ENCODE data around the gene EFNA3. TPM values are rescaled to one million over a fixed set of nuclear protein-coding genes. Genes with fewer than 3 reads are reported as not detected.
A peak's percentile ranks its signal among the peaks of the same experiment; 100 is the strongest.

Gene EFNA3
- total RNA-seq, 4 donors from 2014 or later, result 20.0 to 25.8 (median 21.1) TPM

DNA sequence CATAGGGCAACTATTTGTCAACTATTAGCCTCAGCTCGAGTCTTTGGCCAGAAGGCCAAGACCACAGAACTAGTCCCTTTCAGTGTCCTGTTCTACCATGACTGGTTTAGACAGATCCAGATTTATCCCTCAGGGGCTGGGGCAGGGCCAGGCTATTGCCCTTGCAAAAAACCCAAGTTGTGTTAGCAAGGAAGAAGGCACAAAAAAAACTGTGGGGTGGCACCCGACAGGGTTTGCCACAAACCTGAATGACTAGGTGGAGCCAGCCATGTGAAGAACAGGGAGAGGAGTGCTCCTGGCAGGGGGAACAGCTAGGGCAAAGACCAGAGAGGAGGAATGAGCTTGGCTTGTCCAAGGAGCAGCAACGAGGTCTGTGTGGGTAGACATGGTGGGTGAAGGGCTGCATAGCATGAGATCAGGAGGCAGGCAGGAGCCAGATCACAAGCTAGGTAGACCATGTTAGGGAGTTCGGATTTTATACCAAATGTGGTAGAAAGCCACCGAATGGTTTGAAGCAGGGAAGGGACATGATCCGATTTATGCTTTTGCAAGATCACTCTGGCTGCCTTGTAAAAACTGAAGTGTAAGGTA, 40.7 kb upstream of the EFNA3 start:
- peaks cover 26 to 63% (median 42%) of the 10 kb centered on the region in 3 donors for H3K4me1 ChIP-seq
- H3K27ac ChIP-seq, result peak overlapping the region; percentile 88 to 92 (median 90)
- intact Hi-C loops (cut with DNase I), result no loop called here
- TF ChIP-seq CTCF (IDR thresholded peaks at IDR 0.05), result peak in 1 of 6 experiments; percentile 3
- no peak for TF ChIP-seq POLR2A (IDR thresholded peaks at IDR 0.05)
- H3K9me3 ChIP-seq, result no peaks in the 10 kb centered on the region
- H3K4me3 ChIP-seq, result peak overlapping the region in 2 of 4 donors; percentile 5 to 26
- WGBS, 2 donors, result 45 to 61% methylated on average over 6 of the region's 6 CpGs
- DNase-seq, result no peak
- H3K36me3 ChIP-seq, result no peaks in the 10 kb centered on the region
- no peaks in the 10 kb centered on the region for H3K27me3 ChIP-seq

DNA sequence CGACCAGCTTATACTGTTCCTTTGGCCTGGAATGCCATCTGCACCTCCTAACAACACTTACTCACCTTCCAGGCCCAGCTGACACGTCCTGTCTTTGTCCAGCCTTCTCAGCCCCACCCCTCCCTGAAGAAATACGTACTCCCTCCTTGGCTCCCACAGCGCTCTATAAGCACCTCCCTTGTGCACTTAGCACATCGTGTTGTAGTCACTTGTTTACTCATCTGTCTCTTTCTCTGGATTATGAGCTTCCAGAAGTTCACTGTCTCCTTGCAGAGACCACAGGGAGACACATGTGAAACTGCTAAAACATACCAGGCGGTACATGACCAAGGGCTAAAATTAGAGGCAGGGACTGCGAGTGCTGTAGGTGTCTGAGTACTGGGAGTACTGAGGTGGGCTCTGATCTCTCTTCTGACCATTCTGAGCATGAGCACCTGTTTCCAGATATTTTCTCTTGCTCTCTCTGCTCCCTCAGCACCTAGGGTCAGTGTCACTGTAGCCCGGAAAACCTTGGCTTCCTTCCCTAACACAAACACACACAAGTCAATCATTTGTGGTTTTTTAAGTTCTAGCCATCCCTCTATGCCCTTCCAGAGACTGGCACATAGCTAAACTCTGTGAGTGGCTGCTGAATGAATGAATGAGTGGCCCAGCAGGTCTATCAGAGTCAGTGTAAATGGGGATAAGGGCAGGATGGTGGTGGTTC, 39.9 kb upstream of the EFNA3 start:
- peaks cover 26 to 69% (median 42%) of the 10 kb centered on the region in 3 donors for H3K4me1 ChIP-seq
- no peak for DNase-seq
- peak overlapping the region in 1 of 4 donors; percentile 5 for H3K4me3 ChIP-seq
- peak overlapping the region; percentile 88 to 92 (median 90) for H3K27ac ChIP-seq
- intact Hi-C loops (cut with DNase I), result no loop called here
- WGBS, 2 donors, result 16 to 23% methylated on average over 8 of the region's 8 CpGs
- H3K36me3 ChIP-seq, result no peaks in the 10 kb centered on the region
- H3K9me3 ChIP-seq, result no peaks in the 10 kb centered on the region
- no peaks in the 10 kb centered on the region for H3K27me3 ChIP-seq
- peak in 2 of 4 donors; percentile 22 to 50 for TF ChIP-seq POLR2A (IDR thresholded peaks at IDR 0.05)
- TF ChIP-seq CTCF (IDR thresholded peaks at IDR 0.05), result no peak

DNA sequence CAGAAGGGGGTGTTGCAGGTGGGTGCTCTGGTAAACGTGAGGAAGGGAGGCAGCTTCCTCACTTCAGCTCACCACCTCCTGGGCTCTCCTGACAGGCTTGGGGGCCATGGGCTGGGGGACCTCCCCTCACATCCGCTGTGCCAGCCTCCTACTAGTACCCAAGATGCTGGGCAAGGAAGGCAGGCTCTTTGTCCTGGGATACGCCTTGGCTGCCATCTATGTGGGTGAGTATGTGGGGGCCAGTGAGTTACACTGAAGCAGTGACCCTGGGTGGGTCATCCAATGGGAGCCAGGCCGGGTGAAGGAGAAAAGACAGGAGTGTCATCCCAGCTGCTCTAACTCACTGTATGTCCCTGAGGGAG, 39.3 kb upstream of the EFNA3 start:
- TF ChIP-seq CTCF (IDR thresholded peaks at IDR 0.05), result no peak
- no peak for TF ChIP-seq POLR2A (IDR thresholded peaks at IDR 0.05)
- H3K36me3 ChIP-seq, result no peaks in the 10 kb centered on the region
- no peak for DNase-seq
- intact Hi-C loops (cut with DNase I), result no loop called here
- no peak overlapping the region for H3K4me3 ChIP-seq
- peaks cover 24 to 69% (median 39%) of the 10 kb centered on the region in 3 donors for H3K4me1 ChIP-seq
- 33 to 67% methylated on average over 1 of the region's 4 CpGs for WGBS, 2 donors
- H3K27ac ChIP-seq, result peak overlapping the region; percentile 88 to 92 (median 90)
- H3K9me3 ChIP-seq, result no peaks in the 10 kb centered on the region
- H3K27me3 ChIP-seq, result no peaks in the 10 kb centered on the region

- no peak for DNase-seq
- Histone ChIP-seq H3K27ac (peak overlapping the region in 1 of 4 donors; percentile 92), H3K4me3 (no peak overlapping the region), H3K27me3 (no peaks in the 10 kb centered on the region), H3K9me3 (no peaks in the 10 kb centered on the region), H3K4me1 (peaks cover 20 to 71% (median 42%) of the 10 kb centered on the region in 3 donors), H3K36me3 (no peaks in the 10 kb centered on the region)
- no peak for TF ChIP-seq CTCF (IDR thresholded peaks at IDR 0.05)
- no peak for TF ChIP-seq POLR2A (IDR thresholded peaks at IDR 0.05)
- WGBS, 2 donors, result 90 to 91% methylated on average over 13 to 14 of the region's 14 CpGs
- intact Hi-C loops (cut with DNase I), result no loop called here
Measured at GRCh38 chr1:155040358-155041093, 38.1 kb upstream of the EFNA3 start.

DNA sequence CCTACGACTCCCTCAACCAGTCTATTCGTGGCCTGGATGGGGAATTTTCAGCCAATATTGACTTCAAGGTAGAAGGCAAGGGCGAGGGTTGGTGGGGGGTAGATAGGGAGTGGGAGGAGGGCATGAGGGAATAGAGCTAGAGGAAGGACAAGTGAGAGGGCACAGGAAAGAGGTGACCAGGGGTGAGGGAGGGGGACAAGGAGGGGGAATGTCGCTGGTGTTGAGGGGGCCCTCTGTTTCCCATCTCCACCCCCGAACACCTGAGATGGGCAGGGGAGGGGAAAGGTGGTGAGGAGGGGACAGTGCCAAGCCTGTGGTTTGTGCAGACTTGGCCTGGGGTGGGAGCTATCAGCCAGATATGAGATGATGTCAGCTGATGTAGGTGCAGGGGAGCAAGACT, 35.8 kb upstream of the EFNA3 start:
- WGBS, 2 donors, result 81 to 85% methylated on average over 5 of the region's 5 CpGs

More for the DNA sequence above, 35.8 kb upstream of the EFNA3 start:
- intact Hi-C loops (cut with DNase I), result no loop called here
- no peak for TF ChIP-seq CTCF (IDR thresholded peaks at IDR 0.05)
- no peak for TF ChIP-seq POLR2A (IDR thresholded peaks at IDR 0.05)
- Histone ChIP-seq H3K27ac (no peak overlapping the region), H3K27me3 (no peaks in the 10 kb centered on the region), H3K36me3 (no peaks in the 10 kb centered on the region), H3K4me1 (peaks cover 14 to 56% (median 30%) of the 10 kb centered on the region in 3 donors), H3K9me3 (no peaks in the 10 kb centered on the region), H3K4me3 (no peak overlapping the region)
- DNase-seq, result no peak
